AG08396 (cell line): ENCODE data around the gene EDIL3.

ENCODE experiments used
- DNase-seq: peaks from one replicate; pipeline ENCODE4 v3.0.0; 2012; ENCODE audit warnings: low spot score, mixed read lengths

EDIL3 gene, protein sequence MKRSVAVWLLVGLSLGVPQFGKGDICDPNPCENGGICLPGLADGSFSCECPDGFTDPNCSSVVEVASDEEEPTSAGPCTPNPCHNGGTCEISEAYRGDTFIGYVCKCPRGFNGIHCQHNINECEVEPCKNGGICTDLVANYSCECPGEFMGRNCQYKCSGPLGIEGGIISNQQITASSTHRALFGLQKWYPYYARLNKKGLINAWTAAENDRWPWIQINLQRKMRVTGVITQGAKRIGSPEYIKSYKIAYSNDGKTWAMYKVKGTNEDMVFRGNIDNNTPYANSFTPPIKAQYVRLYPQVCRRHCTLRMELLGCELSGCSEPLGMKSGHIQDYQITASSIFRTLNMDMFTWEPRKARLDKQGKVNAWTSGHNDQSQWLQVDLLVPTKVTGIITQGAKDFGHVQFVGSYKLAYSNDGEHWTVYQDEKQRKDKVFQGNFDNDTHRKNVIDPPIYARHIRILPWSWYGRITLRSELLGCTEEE

DNA sequence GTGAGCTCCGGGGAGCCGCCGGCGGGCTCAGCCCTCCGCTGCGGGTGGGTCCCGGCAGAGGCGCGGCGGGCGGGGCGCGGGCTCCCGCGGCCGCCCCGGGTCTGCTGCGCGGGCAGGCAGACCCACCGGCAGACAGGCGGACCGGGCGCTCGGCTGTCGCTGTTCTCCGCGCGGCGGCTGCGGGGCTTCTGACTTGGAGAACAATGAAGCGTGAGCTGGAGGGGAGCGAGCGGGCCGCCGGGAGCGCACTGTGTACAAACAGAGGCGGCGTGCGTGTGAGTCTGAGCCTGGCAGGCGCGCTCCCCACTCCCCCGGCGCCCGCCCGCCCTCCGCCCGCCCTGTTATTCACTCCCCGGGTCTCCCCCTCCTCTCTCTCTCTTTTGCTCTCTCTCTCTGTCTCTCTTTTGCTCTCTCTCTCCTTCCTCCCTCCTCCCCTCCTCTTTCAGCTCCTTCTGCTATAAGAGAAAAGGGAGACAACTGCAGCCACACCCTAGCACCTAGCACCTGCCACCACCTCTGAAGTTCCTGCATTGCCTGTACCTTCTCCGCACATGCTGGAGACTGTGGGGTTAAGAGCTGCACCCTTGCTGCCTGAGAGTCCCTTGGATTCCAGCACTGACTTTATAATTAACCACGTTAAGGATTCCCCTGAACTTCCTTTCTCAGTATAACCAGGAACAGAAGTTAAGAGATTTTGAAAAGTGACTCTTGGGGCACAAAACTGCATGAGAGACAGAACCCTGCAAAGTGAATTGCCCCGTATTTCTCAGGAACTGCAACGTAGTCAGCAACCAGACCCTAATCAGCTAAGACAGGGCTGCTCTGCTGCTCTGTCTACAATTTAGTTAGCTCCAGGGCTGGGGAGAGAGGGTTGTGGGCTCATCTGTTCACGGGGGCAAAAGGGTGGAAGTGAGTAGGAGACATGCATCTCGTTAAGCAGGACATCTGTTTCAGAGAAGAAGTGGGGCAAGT lies at the start of gene EDIL3:
Gene EDIL3, minus strand, starts transcription at position 277 of the 972 bp plus-strand sequence. CDS start 506 bp downstream, outside the sequence.
- DNase-seq: peak; percentile 9

DNA sequence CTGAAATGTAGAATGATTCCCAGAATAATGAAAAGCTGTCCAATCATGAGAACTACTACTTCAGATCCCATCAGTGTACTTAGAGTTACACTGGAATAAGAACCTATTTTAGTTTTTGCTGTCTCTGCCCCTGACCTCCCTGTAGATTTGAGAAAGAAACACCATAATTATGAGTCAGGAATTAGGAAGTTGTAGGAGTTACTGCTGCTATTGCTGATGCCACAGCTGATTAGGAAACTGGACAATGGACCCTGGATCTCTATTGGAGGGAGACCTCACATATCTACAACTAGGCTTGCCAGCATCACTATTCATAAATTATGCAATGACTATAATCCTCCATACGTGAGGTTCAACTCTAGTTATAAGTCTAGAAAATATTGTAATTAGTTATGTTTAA lies 48.8 kb upstream of the EDIL3 start:
- no peak for DNase-seq

- no peak for DNase-seq
Observed at GRCh38 chr5:84430863-84431663, 46.4 kb upstream of the EDIL3 start.

DNA sequence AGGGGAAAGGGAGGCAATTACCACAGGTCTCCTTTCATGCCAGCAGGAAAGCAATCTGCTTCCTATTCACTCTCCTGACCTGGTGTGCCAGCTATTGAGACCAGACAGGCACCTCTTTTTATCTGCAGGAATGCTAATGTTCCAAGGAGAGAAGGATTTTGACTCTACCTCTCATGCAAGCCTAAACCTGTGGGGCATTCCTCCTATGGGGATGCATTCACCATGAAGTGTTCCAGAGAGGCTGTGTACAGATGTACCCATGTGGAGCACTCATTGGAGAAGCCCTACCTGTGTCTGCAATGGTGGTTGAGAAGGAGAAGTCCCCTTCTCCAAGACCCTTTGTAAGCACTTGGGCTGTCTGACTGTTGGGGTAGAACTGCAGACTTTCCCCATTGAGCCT lies 45.4 kb upstream of the EDIL3 start:
- no peak for DNase-seq

GRCh38 chr5:84425365-84425881 lies 40.7 kb upstream of the EDIL3 start:
- DNase-seq: no peak

DNA sequence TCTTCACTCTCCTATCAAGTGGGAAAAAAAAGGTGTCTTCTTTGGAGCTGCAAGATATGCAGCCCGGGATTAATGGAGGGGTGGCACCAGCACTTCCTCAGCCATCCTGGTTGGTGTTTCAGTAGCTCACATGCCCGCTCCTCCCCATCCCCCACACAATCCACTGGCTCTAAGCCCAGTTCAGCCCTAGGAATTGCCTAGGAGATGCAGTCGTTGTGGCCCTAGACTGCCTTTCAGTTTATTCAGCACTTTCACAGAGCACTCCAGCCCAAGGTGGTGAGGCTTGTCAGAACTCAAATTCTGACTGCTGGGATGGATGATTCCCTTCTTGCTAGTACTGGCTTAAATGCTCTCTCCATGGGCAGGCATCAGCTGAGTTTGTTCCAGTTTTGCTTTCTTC lies 35.1 kb upstream of the EDIL3 start:
- no peak for DNase-seq

- no peak for DNase-seq
Observed at GRCh38 chr5:84411832-84412605, 27.3 kb upstream of the EDIL3 start.

DNA sequence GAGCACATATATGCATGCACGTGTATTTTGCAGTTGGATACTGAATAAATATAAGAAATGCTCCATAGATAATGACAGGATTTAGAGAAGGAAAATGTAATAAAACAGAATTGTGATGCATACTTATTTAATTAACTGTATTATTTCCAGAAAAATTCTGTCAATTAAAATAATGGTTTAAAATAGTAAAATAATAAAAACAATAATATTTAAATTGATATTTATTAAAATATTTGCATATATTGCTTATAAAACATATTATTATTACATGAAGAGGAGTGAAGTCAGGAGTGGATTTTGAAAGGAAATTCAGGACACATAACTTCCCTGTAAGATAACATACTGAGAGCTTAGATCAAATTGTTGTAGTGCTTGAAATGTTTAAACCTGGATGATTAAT lies 21.4 kb upstream of the EDIL3 start:
- DNase-seq: no peak

DNA sequence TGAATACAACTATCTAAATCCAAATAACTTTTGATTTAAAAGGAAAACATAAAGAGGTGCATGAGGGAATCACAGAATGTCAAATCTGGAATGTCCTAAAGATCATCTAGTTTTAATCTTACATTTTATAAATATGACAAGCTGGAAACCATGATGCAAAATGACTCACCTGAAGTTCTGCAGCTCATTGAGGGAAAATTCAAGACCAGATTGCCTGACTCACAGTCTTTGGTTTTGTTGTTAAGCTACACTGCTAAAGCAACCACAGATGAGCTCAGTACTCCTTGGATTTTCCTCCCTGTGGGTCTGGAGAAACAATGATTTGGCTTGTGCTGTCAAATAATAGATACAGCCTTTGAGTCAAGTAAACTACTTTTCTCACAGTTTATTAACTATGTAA lies 19.1 kb upstream of the EDIL3 start:
- peak; percentile 41 for DNase-seq

DNA sequence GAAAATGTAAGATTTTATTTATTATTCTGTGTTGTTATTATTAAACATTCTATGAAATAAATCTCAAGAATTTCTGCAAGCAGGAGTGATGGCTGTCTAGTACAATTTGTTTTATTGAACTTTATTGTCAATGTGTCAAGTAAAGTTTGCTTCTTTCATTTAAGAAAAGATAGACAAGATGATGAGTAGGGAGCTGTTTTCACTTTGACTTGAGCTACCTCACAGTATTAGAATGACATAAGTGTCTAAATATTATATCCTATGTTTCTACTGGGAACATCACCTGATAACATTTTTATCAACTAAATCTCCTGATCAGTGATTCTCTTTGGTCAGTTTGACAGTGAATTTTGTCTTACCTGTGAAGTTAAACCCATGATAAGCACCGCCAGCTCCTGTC lies 12.7 kb upstream of the EDIL3 start:
- no peak for DNase-seq

DNA sequence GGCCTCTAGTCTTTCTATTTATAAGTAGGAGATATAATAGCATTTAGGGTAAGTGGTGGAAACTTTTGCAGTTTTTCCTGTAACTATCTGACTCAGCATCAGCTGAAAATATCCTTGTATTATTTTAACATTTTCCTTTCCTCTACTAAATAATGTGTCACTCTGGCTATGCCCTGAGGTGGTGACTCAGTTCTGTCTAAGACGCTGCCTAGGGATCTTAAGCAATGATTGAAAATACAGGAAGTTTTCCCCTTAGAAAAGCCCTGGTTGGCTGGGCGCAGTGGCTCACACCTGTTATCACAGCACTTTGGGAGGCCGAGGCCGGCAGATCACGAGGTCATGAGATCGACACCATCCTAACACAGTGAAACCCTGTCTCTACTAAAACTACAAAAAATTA lies 9.3 kb upstream of the EDIL3 start:
- peak; percentile 46 for DNase-seq

GRCh38 chr5:84392836-84393235 lies 8.2 kb upstream of the EDIL3 start:
- no peak for DNase-seq

DNA sequence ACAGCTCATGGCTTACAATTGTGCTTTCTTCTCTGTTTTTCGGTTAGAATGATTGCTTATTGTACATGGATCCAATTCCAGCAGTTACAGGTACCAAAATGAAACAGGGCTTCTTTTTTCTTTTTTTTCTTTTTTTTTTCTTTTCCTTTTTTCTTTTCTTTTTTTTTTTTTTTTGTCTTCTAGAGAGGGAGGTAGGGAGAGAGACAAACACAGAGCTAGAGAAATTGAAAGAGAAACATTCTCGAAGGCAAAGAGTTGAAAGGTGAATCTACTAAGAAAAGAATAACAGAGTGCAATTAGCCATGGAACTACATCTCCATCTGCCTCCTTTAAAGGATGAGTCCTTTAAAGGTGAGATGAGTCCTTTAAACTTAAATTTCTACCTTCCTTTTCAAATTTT lies 1.0 kb upstream of the EDIL3 start:
- DNase-seq: no peak

- DNase-seq: peak; percentile 31
Observed at GRCh38 chr5:84383816-84384603, 670 bp downstream of the EDIL3 start.

- no peak for DNase-seq
Observed at GRCh38 chr5:84383296-84383815, 1.3 kb downstream of the EDIL3 start.

DNA sequence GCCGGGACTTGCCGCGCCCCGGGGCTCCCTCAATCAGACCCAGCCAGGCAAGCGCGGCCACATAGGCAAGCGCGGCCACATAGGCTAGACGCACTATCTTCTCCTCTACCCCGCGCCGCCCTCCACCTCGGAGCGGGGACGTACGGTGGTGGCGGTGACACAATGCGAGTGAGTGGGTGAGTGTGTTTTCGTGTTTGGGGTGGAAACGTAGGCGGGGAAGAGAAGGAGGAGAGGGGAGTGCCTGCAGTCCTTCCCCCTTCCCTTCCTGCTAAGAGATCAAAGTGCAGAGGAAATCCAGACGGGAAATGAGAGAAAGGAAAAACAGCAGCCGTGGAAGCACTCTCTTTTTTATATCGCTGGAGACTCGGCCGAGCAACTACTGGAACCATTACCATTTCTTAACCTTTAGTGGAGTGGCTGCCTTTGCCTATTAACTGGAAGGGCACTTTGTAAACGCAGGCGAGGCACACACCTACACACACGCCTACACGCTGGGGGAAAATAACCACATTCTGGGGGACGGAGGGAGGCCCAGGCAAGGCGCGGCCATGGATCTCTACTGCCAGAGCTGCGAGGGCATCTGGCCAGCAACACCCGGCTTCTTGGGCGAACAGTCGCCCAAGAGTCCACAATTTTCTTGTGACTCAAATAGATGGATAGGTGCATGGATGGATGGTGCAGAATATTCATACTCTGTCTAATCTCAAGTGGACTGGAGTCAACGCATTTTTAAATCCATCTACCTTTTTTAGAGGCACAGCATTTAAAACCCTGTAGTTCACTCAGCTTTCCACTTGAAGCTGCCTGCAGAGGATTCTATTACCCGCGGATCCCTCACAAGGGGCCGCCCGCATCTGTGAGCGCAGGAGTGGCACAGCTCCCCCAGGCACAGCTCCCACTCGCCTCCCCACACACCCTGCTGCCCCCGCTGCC lies 2.1 kb downstream of the EDIL3 start:
- peak; percentile 9 for DNase-seq

- no peak for DNase-seq
Observed at GRCh38 chr5:84381502-84382362, 2.9 kb downstream of the EDIL3 start.

DNA sequence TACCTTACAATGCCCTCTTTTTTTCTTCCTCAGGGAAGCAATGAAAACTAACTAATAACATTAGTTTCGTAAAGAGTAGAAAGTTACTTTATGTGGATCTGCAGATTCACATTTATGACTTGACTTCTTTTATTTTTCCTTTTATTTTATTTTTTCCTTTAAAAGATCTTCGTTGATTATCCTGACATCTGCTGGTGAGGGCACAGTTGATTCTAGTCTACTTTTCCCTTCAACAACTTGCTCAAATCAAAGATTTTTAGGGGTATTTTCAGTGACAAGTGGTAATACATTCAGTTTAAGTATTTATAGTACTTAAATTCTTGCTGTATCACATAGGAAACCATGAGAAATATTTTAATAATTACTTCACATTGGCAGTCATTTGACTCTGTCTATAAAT lies 4.9 kb downstream of the EDIL3 start:
- no peak for DNase-seq
